Stimulated activated CD4-positive, alpha-beta T cell treated with anti-CD3 and anti-CD28 coated beads, Interleukin-4, amount 100 ng/mL, for 48 hours (primary cell): Measurements from ENCODE around the gene FAM216A.

Source experiments
- DNase-seq, 2 donors: peaks; one replicate each; pipeline ENCODE4 v3.0.0-alpha.2; 2020; ENCODE audit warnings: low read depth in 2 of 2

FAM216A gene

GRCh38 chr12:110538869-110539622 lies 70.4 kb downstream of the FAM216A start:
- no peak for DNase-seq
